H1 (cell line): ENCODE measurements around the gene GSTM3. TPM values are rescaled to one million over a fixed set of nuclear protein-coding genes. Genes with fewer than 3 reads are reported as not detected.
"Not testable (repeated sequence)": the region's sequence is repeated elsewhere in the genome, so short reads cannot be mapped to it uniquely, and the experiment has no call there.

ENCODE experiments used
- CTCF ChIA-PET: fragments of 300-600 bp; sonication (Branson Sonifier 250); formaldehyde crosslinking; loops from one replicate; lab custom pipeline; 2021; ENCODE audit not compliant: partially characterized antibody; lab: Charles Lee
- POLR2A ChIA-PET: fragments of 300-600 bp; sonication (Branson Sonifier 250); formaldehyde crosslinking; loops from one replicate; lab custom pipeline; 2021; ENCODE audit warnings: inconsistent platforms; ENCODE audit not compliant: partially characterized antibody; lab: Charles Lee
- DNase-seq, 2 experiments: peaks; one replicate each; pipeline versions ENCODE4 v3.0.0 to v3.0.0-alpha.2; 2010 to 2022; ENCODE audit warnings: low spot score in 2 of 2, low read depth in 1 of 2, mixed read lengths in 1 of 2
- FAIRE-seq: peaks from 2 replicates; lab custom pipeline; 2011; peaks lifted over from hg19 to GRCh38; lab: Jason Lieb, UNC
- H2AFZ ChIP-seq: 2 replicates; pipeline ENCODE4 v1.8.1; 2012; ENCODE audit warnings: low read length, inconsistent platforms
- H2AK5ac ChIP-seq: 2 replicates; pipeline ENCODE4 v1.6.1; 2013; ENCODE audit warnings: low read depth, low read length
- H2BK120ac ChIP-seq: replicated peaks from 2 replicates; pipeline ENCODE3; 2013; ENCODE audit warnings: low read depth, low read length, inconsistent platforms
- H2BK12ac ChIP-seq: 2 replicates; pipeline ENCODE4 v1.6.1; 2013; ENCODE audit warnings: low read depth, low read length
- H2BK15ac ChIP-seq: 2 replicates; pipeline ENCODE4 v1.6.1; 2013; ENCODE audit warnings: low read length
- H2BK20ac ChIP-seq: 2 replicates; pipeline ENCODE4 v1.6.1; 2013; ENCODE audit warnings: low read length
- H2BK5ac ChIP-seq: 2 replicates; pipeline ENCODE4 v1.6.1; 2013; ENCODE audit warnings: low read depth, low read length
- H3K14ac ChIP-seq: 2 replicates; pipeline ENCODE4 v1.6.1; 2013; ENCODE audit warnings: inconsistent platforms; ENCODE audit not compliant: insufficient read length
- H3K18ac ChIP-seq: 2 replicates; pipeline ENCODE4 v1.6.1; 2013; ENCODE audit warnings: low read length; ENCODE audit errors: extremely low read depth
- H3K23ac ChIP-seq: 2 replicates; pipeline ENCODE4 v1.6.1; 2013; ENCODE audit warnings: inconsistent platforms; ENCODE audit not compliant: insufficient read length
- H3K23me2 ChIP-seq: 2 replicates; pipeline ENCODE4 v1.6.1; 2013; ENCODE audit warnings: low read depth, low read length
- H3K27ac ChIP-seq: 2 replicates; pipeline ENCODE4 v1.6.1; 2011; ENCODE audit warnings: low read depth, low read length, inconsistent platforms
- H3K27me3 ChIP-seq, 4 experiments: replicated peaks in 1 of 4; 1 replicate in 1 of 4; 2 replicates in 3 of 4; pipeline versions ENCODE4 v1.6.1 to v1.8.1; 2011 to 2013; ENCODE audit warnings: low read length in 3 of 4, mild to moderate bottlenecking in 3 of 4, inconsistent platforms in 2 of 4, mixed read lengths in 2 of 4, moderate library complexity in 1 of 4; ENCODE audit not compliant: control insufficient read depth in 3 of 4, insufficient read depth in 3 of 4; ENCODE audit errors: extremely low read depth in 1 of 4
- H3K36me3 ChIP-seq, 4 experiments: 2 replicates each; pipeline versions ENCODE4 v1.6.1 to v1.8.1; 2011 to 2013; ENCODE audit warnings: mild to moderate bottlenecking in 4 of 4, low read length in 3 of 4, moderate library complexity in 2 of 4, control low read depth in 1 of 4, inconsistent platforms in 1 of 4; ENCODE audit not compliant: insufficient read depth in 4 of 4, control insufficient read depth in 2 of 4
- H3K4ac ChIP-seq: replicated peaks from 2 replicates; pipeline ENCODE3; 2013; ENCODE audit warnings: low read length, low read depth, mixed read lengths, inconsistent platforms; ENCODE audit not compliant: insufficient read length
- H3K4me1 ChIP-seq, 4 experiments: replicated peaks in 1 of 4; 1 replicate in 1 of 4; 2 replicates in 3 of 4; pipeline versions ENCODE4 v1.6.1 to v1.8.1; 2011 to 2013; ENCODE audit warnings: low read length in 3 of 4, inconsistent platforms in 2 of 4, mixed read lengths in 1 of 4; ENCODE audit not compliant: insufficient read depth in 4 of 4, control insufficient read depth in 3 of 4
- H3K4me2 ChIP-seq, 2 experiments: 2 replicates each; pipeline versions ENCODE4 v1.6.1 to v1.8.1; 2011 to 2013; ENCODE audit warnings: low read depth in 2 of 2, low read length in 2 of 2, control low read depth in 1 of 2, inconsistent platforms in 1 of 2, mild to moderate bottlenecking in 1 of 2; ENCODE audit not compliant: insufficient read depth in 1 of 2
- H3K4me3 ChIP-seq, 4 experiments: fragments of 200-600, 300-600 bp in 1 of 4; sonication (generic), shearing (Covaris generic), sonication (Bioruptor Twin) in 1 of 4; 2 replicates each; pipeline versions ENCODE4 v1.5.1 to v1.8.1; 2011 to 2016; ENCODE audit warnings: low read length in 4 of 4, low read depth in 3 of 4, control low read depth in 2 of 4, inconsistent platforms in 2 of 4, mild to moderate bottlenecking in 2 of 4, mixed read lengths in 1 of 4, moderate library complexity in 1 of 4; ENCODE audit not compliant: insufficient read depth in 2 of 4; ENCODE audit errors: extremely low read depth in 1 of 4
- H3K56ac ChIP-seq: replicated peaks from 2 replicates; pipeline ENCODE3; 2013; ENCODE audit warnings: low read depth, mild to moderate bottlenecking, mixed read lengths, low read length, inconsistent platforms; ENCODE audit not compliant: insufficient read length
- H3K79me1 ChIP-seq: 2 replicates; pipeline ENCODE4 v1.6.1; 2013; ENCODE audit warnings: low read depth, low read length, control low read depth
- H3K79me2 ChIP-seq, 2 experiments: 2 replicates each; pipeline versions ENCODE4 v1.6.1 to v1.8.1; 2012 to 2013; ENCODE audit warnings: low read length in 2 of 2, mild to moderate bottlenecking in 2 of 2, inconsistent platforms in 1 of 2; ENCODE audit not compliant: insufficient read depth in 2 of 2, control insufficient read depth in 1 of 2
- H3K9ac ChIP-seq, 4 experiments: replicated peaks in 1 of 4; 1 replicate in 1 of 4; 2 replicates in 3 of 4; pipeline versions ENCODE4 v1.6.1 to v1.8.1; 2011 to 2013; ENCODE audit warnings: low read depth in 3 of 4, low read length in 3 of 4, control low read depth in 2 of 4, mild to moderate bottlenecking in 2 of 4, moderate library complexity in 2 of 4, inconsistent platforms in 1 of 4; ENCODE audit errors: extremely low read depth in 1 of 4
- H3K9me3 ChIP-seq, 2 experiments: 2 replicates each; pipeline versions ENCODE4 v1.6.1 to v1.8.1; 2012 to 2013; ENCODE audit warnings: mild to moderate bottlenecking in 2 of 2, moderate library complexity in 2 of 2, control low read depth in 1 of 2, inconsistent platforms in 1 of 2, low read depth in 1 of 2, low read length in 1 of 2, mixed read lengths in 1 of 2; ENCODE audit not compliant: insufficient read depth in 2 of 2
- H4K20me1 ChIP-seq, 2 experiments: replicated peaks in 1 of 2; 2 replicates each; pipeline versions ENCODE3 to v1.8.1; 2011 to 2013; ENCODE audit warnings: inconsistent platforms in 2 of 2, low read length in 2 of 2, mild to moderate bottlenecking in 1 of 2; ENCODE audit not compliant: insufficient read depth in 2 of 2, control insufficient read depth in 1 of 2
- H4K5ac ChIP-seq: 2 replicates; pipeline ENCODE4 v1.6.1; 2013; ENCODE audit warnings: low read length, low read depth, mixed read lengths, inconsistent platforms; ENCODE audit not compliant: insufficient read length
- H4K8ac ChIP-seq: 2 replicates; pipeline ENCODE4 v1.8.0; 2013; ENCODE audit warnings: mild to moderate bottlenecking, moderate library complexity, low read length, inconsistent platforms; ENCODE audit not compliant: insufficient read depth; ENCODE audit errors: extremely low read depth
- H4K91ac ChIP-seq: replicated peaks from 2 replicates; pipeline ENCODE3; 2013; ENCODE audit warnings: low read length, mixed read lengths, inconsistent platforms; ENCODE audit not compliant: insufficient read length
- WGBS, 2 experiments: shearing (Covaris generic) in 1 of 2; methylation state at CpG; one replicate each; pipeline versions ENCODE4 v1.1.6 to v1.1.7; 2013 to 2015; ENCODE audit warnings: low lambda C conversion rate in 2 of 2, mixed read lengths in 2 of 2, inconsistent platforms in 1 of 2, low coverage in 1 of 2, missing lambda C conversion rate in 1 of 2; ENCODE audit not compliant: insufficient replicate concordance in 2 of 2, insufficient coverage in 1 of 2, insufficient read length in 1 of 2; ENCODE audit errors: extremely low coverage in 1 of 2, missing lambda C conversion rate in 1 of 2; 5-methylcytosine and 5-hydroxymethylcytosine counted together
- polyA plus RNA-seq, 7 experiments: library from polyadenylated mRNA; depleted of rRNA in 3 of 7; stranded (reverse) in 5 of 7; unstranded in 2 of 7; fragments of >200 nt in 5 of 7; fragments of 200-250 nt in 2 of 7; gene quantifications; 1 replicate in 5 of 7; 2 replicates in 1 of 7; 4 replicates in 1 of 7; pipeline versions ENCODE4 v1.2.1 to v1.2.3, GENCODE V29; 2011 to 2013; ENCODE audit warnings: missing spikeins in 2 of 7, mixed read lengths in 2 of 7
- total RNA-seq: library from RNA; stranded (reverse); fragmentation: NEBNext Ultra II Directional; extraction: Animal tissue kit (Norgen Biotek cat#: 25700); gene quantifications from 2 replicates; pipeline ENCODE4 v1.2.1, GENCODE V29; 2021

The GSTM3 gene
- total and polyA plus RNA-seq, 2 of the 8 experiments (the other 6 are each of a cell fraction or from before 2014, with no cell fraction given) = 2.2 to 5.1 TPM

DNA sequence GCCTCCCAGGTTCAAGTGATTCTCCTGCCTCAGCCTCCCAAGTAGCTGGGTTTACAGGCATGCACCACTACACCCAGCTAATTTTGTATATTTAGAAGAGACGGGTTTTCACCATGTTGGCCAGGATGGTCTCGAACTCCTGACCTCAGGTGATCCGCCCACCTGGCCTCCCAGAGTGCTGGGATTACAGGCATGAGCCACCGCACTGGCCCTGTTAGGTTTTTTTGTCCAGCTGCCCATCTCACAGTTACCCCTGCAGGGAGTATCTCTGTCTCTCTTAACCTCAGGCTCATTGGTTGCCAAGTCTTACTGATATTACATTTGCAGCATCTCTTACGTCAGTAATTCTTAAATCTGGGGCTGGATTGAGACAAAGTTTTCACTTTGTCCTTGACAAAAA lies 15.5 kb upstream of the GSTM3 start:
- not testable (repeated sequence) for H3K9ac ChIP-seq, H3K18ac ChIP-seq, H4K91ac ChIP-seq, H3K23me2 ChIP-seq, H3K79me2 ChIP-seq, H2BK15ac ChIP-seq, H3K4me1 ChIP-seq, H4K8ac ChIP-seq, H3K4me3 ChIP-seq, H3K56ac ChIP-seq, H3K23ac ChIP-seq, H3K9me3 ChIP-seq, H3K36me3 ChIP-seq, H2AFZ ChIP-seq, H4K5ac ChIP-seq, H3K14ac ChIP-seq, H3K4me2 ChIP-seq, H3K79me1 ChIP-seq, H3K27ac ChIP-seq, H3K27me3 ChIP-seq, H3K4ac ChIP-seq, H2BK12ac ChIP-seq, H2BK5ac ChIP-seq, H2BK20ac ChIP-seq, H2AK5ac ChIP-seq, H4K20me1 ChIP-seq, FAIRE-seq, DNase-seq, H2BK120ac ChIP-seq
- CTCF ChIA-PET = interaction anchor here (0.7 to 1.9 kb wide), 4 partner anchors 16 to 151 kb away, joined by 3 to 8 read pairs (median 4); no protein-coding TSS in a partner anchor
- whole genome bisulfite sequencing, 2 experiments = 90% methylated on average over 5 of the region's 5 CpGs; no CpG with 5 or more reads in 1 of the 2 experiments
- POLR2A ChIA-PET = interaction anchor here (1.4 kb wide), 1 partner anchor 208 kb away, joined by 3 read pairs; the partner anchor contains the start of gene GNAI3
